K562 (cell line): Measurements from ENCODE around the gene MND1. TPM values are rescaled to one million over a fixed set of nuclear protein-coding genes. Genes with fewer than 3 reads are reported as not detected.

Experiments
- ATAC-seq: fragments of 200-7000 bp; cut with Tn5 transposase; 3 replicates; pipeline ENCODE4 v1.9.1; 2020; ENCODE audit warnings: moderate library complexity
- BruUV-seq: library from RNA; stranded (reverse); fragments of 400-500 nt; replicated peaks from 2 replicates; lab custom pipeline; 2021; lab: Mats Ljungman, UMichigan
- CTCF ChIA-PET: fragments of 300-600 bp; formaldehyde crosslinking; extraction: SDS; loops from one replicate; lab custom pipeline; 2021; ENCODE audit warnings: low intra/inter-chr PET ratio; lab: Yijun Ruan, JAX
- POLR2A ChIA-PET: fragments of 300-600, 350-650 bp; sonication (Branson Sonifier 250); formaldehyde crosslinking; extraction: SDS; loops from one replicate; lab custom pipeline; 2021; ENCODE audit warnings: antibody characterized with exemption, inconsistent platforms; lab: Yijun Ruan, JAX
- DNase-seq, 4 experiments: peaks; one replicate each; pipeline versions ENCODE4 v3.0.0 to v3.0.0-alpha.2; 2011 to 2018; ENCODE audit warnings: low spot score in 3 of 4, mixed read lengths in 3 of 4; ENCODE audit errors: extremely low read depth in 1 of 4
- FAIRE-seq: peaks from 2 replicates; lab custom pipeline; 2011; peaks lifted over from hg19 to GRCh38; lab: Jason Lieb, UNC
- H2AFZ ChIP-seq: 2 replicates; pipeline ENCODE4 v1.6.0; 2011; ENCODE audit warnings: low read depth, low read length, control low read depth, inconsistent platforms
- H3K27ac ChIP-seq: fragments of 200-600 bp; 3 replicates; pipeline ENCODE4 v1.8.0; 2011; ENCODE audit warnings: low read depth, mild to moderate bottlenecking, control low read depth, inconsistent platforms, low read length, moderate library complexity, mixed read lengths; ENCODE audit errors: extremely low read depth
- H3K27me3 ChIP-seq, 2 experiments: fragments of 300-600 bp in 1 of 2; 2 replicates in 1 of 2; 3 replicates in 1 of 2; pipeline versions ENCODE4 v1.6.0 to v1.8.0; 2011; ENCODE audit warnings: inconsistent platforms in 2 of 2, low read length in 2 of 2, mild to moderate bottlenecking in 1 of 2, mixed read lengths in 1 of 2, moderate library complexity in 1 of 2; ENCODE audit not compliant: control insufficient read depth in 2 of 2, insufficient read depth in 2 of 2
- H3K36me3 ChIP-seq: fragments of 300-600 bp; 3 replicates; pipeline ENCODE4 v1.8.0; 2011; ENCODE audit warnings: mild to moderate bottlenecking, low read length, inconsistent platforms; ENCODE audit not compliant: control insufficient read depth, insufficient read depth
- H3K4me1 ChIP-seq, 2 experiments: fragments of 200-600 bp in 1 of 2; replicated peaks in 1 of 2; 2 replicates in 1 of 2; 3 replicates in 1 of 2; pipeline versions ENCODE4 v1.5.1 to v1.8.0; 2011; ENCODE audit warnings: inconsistent platforms in 2 of 2, low read length in 2 of 2, mild to moderate bottlenecking in 1 of 2, mixed read lengths in 1 of 2, moderate library complexity in 1 of 2; ENCODE audit not compliant: control insufficient read depth in 2 of 2, insufficient read depth in 2 of 2
- H3K4me2 ChIP-seq: 2 replicates; pipeline ENCODE4 v1.6.1; 2011; ENCODE audit warnings: low read length, control low read depth, inconsistent platforms, mixed read lengths; ENCODE audit not compliant: insufficient read depth
- H3K4me3 ChIP-seq: fragments of 200-600 bp; sonication (generic), shearing (Covaris generic); 2 replicates; pipeline ENCODE4 v1.5.1; 2016; ENCODE audit warnings: control low read depth, inconsistent platforms
- H3K79me2 ChIP-seq: fragments of 200-600 bp; 3 replicates; pipeline ENCODE4 v1.8.0; 2011; ENCODE audit warnings: low read length, inconsistent platforms; ENCODE audit not compliant: control insufficient read depth, insufficient read depth
- H3K9ac ChIP-seq, 2 experiments: 2 replicates each; pipeline versions ENCODE4 v1.6.0 to v1.6.1; 2011; ENCODE audit warnings: low read depth in 2 of 2, low read length in 2 of 2, control low read depth in 1 of 2, inconsistent platforms in 1 of 2, mild to moderate bottlenecking in 1 of 2, mixed read lengths in 1 of 2; ENCODE audit not compliant: insufficient read depth in 1 of 2
- H3K9me1 ChIP-seq: one replicate; pipeline ENCODE4 v1.6.0; 2011; ENCODE audit warnings: inconsistent platforms, mild to moderate bottlenecking, low read length, moderate library complexity; ENCODE audit not compliant: control insufficient read depth, insufficient read depth
- H3K9me3 ChIP-seq: replicated peaks from 2 replicates; pipeline ENCODE4 v1.5.1; 2011; ENCODE audit warnings: low read depth, low read length, inconsistent platforms; ENCODE audit not compliant: control insufficient read depth, insufficient read depth
- H4K20me1 ChIP-seq: replicated peaks from 2 replicates; pipeline ENCODE4 v1.6.1; 2011; ENCODE audit warnings: low read length, inconsistent platforms, mixed read lengths; ENCODE audit not compliant: control insufficient read depth, insufficient read depth
- BDP1 ChIP-seq: IDR thresholded peaks from 3 replicates; pipeline ENCODE4 v1.6.1; 2011; ENCODE audit not compliant: insufficient read length, insufficient read depth
- CBX2 ChIP-seq: fragments of 200-600 bp; sonication (generic); IDR thresholded peaks from one replicate; pipeline ENCODE4 v1.6.1; 2012; ENCODE audit warnings: mild to moderate bottlenecking, low read length, inconsistent platforms; ENCODE audit not compliant: insufficient read depth, poor library complexity, severe bottlenecking
- CTCFL ChIP-seq: IDR thresholded peaks from 2 replicates; pipeline ENCODE4 v1.6.1; 2011; ENCODE audit warnings: borderline replicate concordance, low read depth, mild to moderate bottlenecking, moderate library complexity, low read length; ENCODE audit not compliant: insufficient read depth, poor library complexity, severe bottlenecking
- ELK1 ChIP-seq: sonication (generic); formaldehyde crosslinking; IDR thresholded peaks from 2 replicates; pipeline ENCODE4 v1.8.1; 2022; ENCODE audit warnings: missing genetic modification reagents
- HSF4 ChIP-seq: fragments of 250-450 bp; sonication (Bioruptor Pico); IDR thresholded peaks from 2 replicates; pipeline ENCODE4 v2.1.2; 2022; ENCODE audit warnings: mild to moderate bottlenecking, moderate library complexity, borderline replicate concordance
- SMAD4 ChIP-seq: fragments of 250-450 bp; sonication (Bioruptor Pico); conservative IDR thresholded peaks from 2 replicates; pipeline ENCODE4 v1.8.0; 2021; ENCODE audit warnings: inconsistent platforms, mild to moderate bottlenecking, moderate library complexity
- SNRNP70 ChIP-seq: fragments of 200-400 bp; formaldehyde crosslinking; optimal IDR thresholded peaks from 2 replicates; pipeline ENCODE3; 2017; ENCODE audit warnings: low read depth, low read length
- THRB ChIP-seq: fragments of 450-650 bp; formaldehyde crosslinking; conservative IDR thresholded peaks from 2 replicates; pipeline ENCODE4 v1.4.0; 2022; ENCODE audit warnings: mild to moderate bottlenecking, missing genetic modification characterization
- ZKSCAN8 ChIP-seq: fragments of 200-800 bp; sonication (Bioruptor generic); IDR thresholded peaks from 2 replicates; pipeline ENCODE4 v1.6.1; 2016; ENCODE audit warnings: missing genetic modification characterization, missing compliant biosample characterization
- WGBS: fragments of 100-300 bp; shearing (Covaris generic); methylation state at CpG from one replicate; pipeline ENCODE4 v1.1.6; 2016; ENCODE audit warnings: low coverage, mixed read lengths; ENCODE audit not compliant: insufficient coverage; ENCODE audit errors: missing lambda C conversion rate; 5-methylcytosine and 5-hydroxymethylcytosine counted together
- in situ Hi-C: fragments of 300-500 bp; cut with MboI; formaldehyde crosslinking; loops from 4 replicates; pipeline ENCODE4 v1.15.0; 2018; ENCODE audit warnings: inconsistent platforms, mixed read lengths
- intact Hi-C: fragments of 100-400 bp; cut with micrococcal nuclease; formaldehyde crosslinking; loops from 2 replicates; pipeline ENCODE4 v1.14.2; 2022
- polyA plus RNA-seq, 8 experiments: library from polyadenylated mRNA; depleted of rRNA in 4 of 8; stranded (reverse) in 5 of 8; unstranded in 3 of 8; fragments of >200 nt; fragmentation: Nextera tagmentation in 2 of 8; fragmentation: Illumina TruSeq in 1 of 8; extraction: Ambion mirVana in 2 of 8; extraction: Trizol in 1 of 8; gene quantifications; 2 replicates each; pipeline versions ENCODE4 v1.2.1 to v1.2.3, GENCODE V29; 2011 to 2014; ENCODE audit warnings: inconsistent platforms in 1 of 8, missing spikeins in 1 of 8
- total RNA-seq, 7 experiments: library from RNA; depleted of rRNA in 6 of 7; stranded (reverse); fragments of >200 nt in 6 of 7; fragmentation: Illumina TruSeq in 2 of 7; extraction: Trizol in 2 of 7; gene quantifications; 2 replicates each; pipeline versions ENCODE4 v1.2.1 to v1.2.3, GENCODE V29; 2011 to 2021; ENCODE audit warnings: low replicate concordance in 1 of 7

The MND1 gene
- total and polyA plus RNA-seq, 9 of the 15 experiments (the other 6 are each of a cell fraction or from before 2014, with no cell fraction given): 35.3 to 94.1 (median 59.9) TPM

GRCh38 chr4:153439831-153440230 is 95.3 kb downstream of the MND1 start:
- Histone ChIP-seq H3K9me3 (no peaks in the 10 kb centered on the region), H3K27ac (no peak overlapping the region), H3K9me1 (no peaks in the 10 kb centered on the region), H3K9ac (no peak overlapping the region), H3K36me3 (no peaks in the 10 kb centered on the region), H3K79me2 (no peaks in the 10 kb centered on the region), H3K4me2 (no peak overlapping the region), H3K4me1 (no peaks in the 10 kb centered on the region), H3K4me3 (no peak overlapping the region), H3K27me3 (no peaks in the 10 kb centered on the region), H4K20me1 (no peaks in the 10 kb centered on the region), H2AFZ (0 out of 2 replicates have a peak overlapping the region, but pooled peaks have one; percentile 0)
- DNase-seq: no peak
- no TSS peak for BruUV-seq
- FAIRE-seq: peak; percentile 6
- in situ Hi-C loops: loop anchor here (5.0 kb wide), 1 partner anchor 137 kb away; no protein-coding TSS in a partner anchor
- intact Hi-C loops: loop anchor here (10.0 kb wide), 2 partner anchors 295 to 315 kb away; no protein-coding TSS in a partner anchor
- ATAC-seq: no peak
- WGBS: 73% methylated on average over 9 of the region's 9 CpGs
- ChIA-PET POLR2A (no interaction called here), CTCF (no interaction called here)
- TF ChIP-seq CBX2: no peak

- FAIRE-seq (no peak), DNase-seq (no peak), ATAC-seq (no peak)
- Histone ChIP-seq H3K4me2 (no peak overlapping the region), H3K27ac (no peak overlapping the region), H3K4me3 (no peak overlapping the region), H3K9me3 (no peaks in the 10 kb centered on the region), H4K20me1 (no peaks in the 10 kb centered on the region), H3K9me1 (no peaks in the 10 kb centered on the region), H2AFZ (no peak overlapping the region), H3K4me1 (no peaks in the 10 kb centered on the region), H3K9ac (no peak overlapping the region), H3K27me3 (no peaks in the 10 kb centered on the region), H3K79me2 (no peaks in the 10 kb centered on the region), H3K36me3 (no peaks in the 10 kb centered on the region)
- WGBS: 41% methylated on average over 5 of the region's 6 CpGs
- CTCF ChIA-PET: no interaction called here
- POLR2A ChIA-PET: no interaction called here
- intact Hi-C loops: no loop called here
- in situ Hi-C loops: no loop called here
- BruUV-seq: no TSS peak
- TF ChIP-seq CTCFL (no peak), THRB (CRISPR knock-in tag) (no peak), SNRNP70 (no peak), ELK1 (no peak), ZKSCAN8 (CRISPR knock-in tag) (no peak), BDP1 (no peak), SMAD4 (CRISPR knock-in tag) (no peak), HSF4 (CRISPR knock-in tag) (no peak)
Observed at GRCh38 chr4:153440475-153440874, 96.0 kb downstream of the MND1 start.
